HFFc6 (cell line): ENCODE results near the gene CRABP2. TPM values are rescaled to one million over a fixed set of nuclear protein-coding genes. Genes with fewer than 3 reads are reported as not detected.

Experiments
- DNase-seq: peaks from one replicate; pipeline ENCODE4 v3.0.0-alpha.2; 2018
- H3K27ac Mint-ChIP-seq: 2 replicates; pipeline ENCODE4 v1.8.0; 2020; ENCODE audit warnings: mild to moderate bottlenecking, mixed read lengths
- H3K27me3 Mint-ChIP-seq: 2 replicates; pipeline ENCODE4 v1.8.0; 2021; ENCODE audit warnings: mild to moderate bottlenecking, moderate library complexity, mixed read lengths; ENCODE audit not compliant: insufficient read depth
- H3K36me3 Mint-ChIP-seq: 2 replicates; pipeline ENCODE4 v1.8.0; 2021; ENCODE audit warnings: low read depth, mixed read lengths
- H3K4me1 Mint-ChIP-seq: 2 replicates; pipeline ENCODE4 v1.8.0; 2020; ENCODE audit warnings: low read depth, mixed read lengths
- H3K4me3 Mint-ChIP-seq: 2 replicates; pipeline ENCODE4 v1.8.0; 2020; ENCODE audit warnings: mild to moderate bottlenecking, moderate library complexity, mixed read lengths
- H3K9me3 Mint-ChIP-seq: 2 replicates; pipeline ENCODE4 v1.8.0; 2020; ENCODE audit warnings: mild to moderate bottlenecking, mixed read lengths
- CTCF ChIP-seq: fragments of 200-600 bp; sonication (generic); IDR thresholded peaks from 2 replicates; pipeline ENCODE4 v1.5.0; 2021; ENCODE audit warnings: antibody characterized with exemption, mild to moderate bottlenecking
- total RNA-seq, 6 experiments: library from RNA; stranded (reverse); fragmentation: NEBNext Ultra II Directional; extraction: Animal tissue kit (Norgen Biotek cat#: 25700); gene quantifications; 2 replicates in 1 of 6; 3 replicates in 5 of 6; pipeline ENCODE4 v1.2.3, GENCODE V29; 2021

CRABP2 gene
- total RNA-seq, 6 experiments from 2014 or later: 55.9 to 70.4 (median 59.2) TPM

- Mint-ChIP-seq H3K27me3 (peaks cover 55% of the 10 kb centered on the region), H3K9me3 (no peaks in the 10 kb centered on the region)
- no peak for DNase-seq
Observed at GRCh38 chr1:156652131-156652991, 53.0 kb downstream of the CRABP2 start.

More at GRCh38 chr1:156652131-156652991, 53.0 kb downstream of the CRABP2 start:
- Mint-ChIP-seq H3K4me3 (no peak overlapping the region), H3K27ac (no peak overlapping the region), H3K36me3 (no peaks in the 10 kb centered on the region), H3K4me1 (peaks cover 14% of the 10 kb centered on the region)
- no peak for TF ChIP-seq CTCF

Other genes with a start within 250 kb of the CRABP2 start
- gene MEF2D, start 204.8 kb downstream of the CRABP2 start, total RNA-seq: 10 to 100 TPM; 50.0 to 60.1 (median 56.8) TPM
- 10 to 100 TPM; 13.9 to 33.3 (median 29.0) TPM for gene IQGAP3, start 133.0 kb downstream of the CRABP2 start, total RNA-seq
- gene TTC24, start 125.9 kb downstream of the CRABP2 start, total RNA-seq: not detected
- 10 to 100 TPM; 73.9 to 83.9 (median 76.7) TPM for gene NAXE, start 113.8 kb downstream of the CRABP2 start, total RNA-seq
- gene GPATCH4, start 104.1 kb downstream of the CRABP2 start, total RNA-seq: 10 to 100 TPM; 25.0 to 35.8 (median 32.7) TPM
- not detected for gene HAPLN2, start 86.2 kb downstream of the CRABP2 start, total RNA-seq
- gene BCAN, start 63.5 kb downstream of the CRABP2 start, total RNA-seq: not detected
- gene NES, start 28.2 kb downstream of the CRABP2 start, total RNA-seq: 100 to 1,000 TPM; 106 to 126 (median 116) TPM
- 10 to 100 TPM; 11.2 to 16.0 (median 13.9) TPM for gene METTL25B, start 22.9 kb upstream of the CRABP2 start, total RNA-seq
- gene ISG20L2, start 23.2 kb upstream of the CRABP2 start, total RNA-seq: 10 to 100 TPM; 16.2 to 26.9 (median 20.6) TPM
- gene MRPL24, start 35.5 kb upstream of the CRABP2 start, total RNA-seq: 10 to 100 TPM; 82.5 to 93.7 (median 86.8) TPM
- 100 to 1,000 TPM; 229 to 324 (median 315) TPM for gene HDGF, start 46.1 kb upstream of the CRABP2 start, total RNA-seq
- gene PRCC, start 62.0 kb upstream of the CRABP2 start, total RNA-seq: 10 to 100 TPM; 67.0 to 79.3 (median 71.5) TPM
- under 1 TPM in 2 of 6 experiments, not detected in 4; 0.09 to 0.17 TPM for gene SH2D2A, start 111.3 kb upstream of the CRABP2 start, total RNA-seq
- gene INSRR, start 153.5 kb upstream of the CRABP2 start, total RNA-seq: not detected
- gene NTRK1, start 155.3 kb upstream of the CRABP2 start, total RNA-seq: under 1 TPM in 1 of 6 experiments, not detected in 5; 0.10 TPM
- gene PEAR1, start 188.1 kb upstream of the CRABP2 start, total RNA-seq: 10 to 100 TPM in 4 of 6 experiments, 1 to 10 TPM in 2; 3.2 to 23.6 (median 20.2) TPM
- gene LRRC71, start 215.0 kb upstream of the CRABP2 start, total RNA-seq: under 1 TPM in 4 of 6 experiments, not detected in 2; 0.13 to 0.46 (median 0.41) TPM